BLaER1 (cell line): Measurements from ENCODE around the gene NETO1.

Source experiments
- H3K27ac ChIP-seq: shearing (Covaris generic); formaldehyde crosslinking; 2 replicates; pipeline ENCODE4 v1.8.1; 2022
- H3K27me3 ChIP-seq: shearing (Covaris generic); formaldehyde crosslinking; 2 replicates; pipeline ENCODE4 v1.8.1; 2022
- H3K36me3 ChIP-seq: shearing (Covaris generic); formaldehyde crosslinking; 2 replicates; pipeline ENCODE4 v1.8.1; 2022
- H3K4me1 ChIP-seq: shearing (Covaris generic); formaldehyde crosslinking; 2 replicates; pipeline ENCODE4 v1.8.1; 2022
- H3K4me2 ChIP-seq: shearing (Covaris generic); formaldehyde crosslinking; 2 replicates; pipeline ENCODE4 v1.8.1; 2022
- H3K4me3 ChIP-seq: shearing (Covaris generic); formaldehyde crosslinking; 2 replicates; pipeline ENCODE4 v1.8.1; 2022
- H3K9ac ChIP-seq: shearing (Covaris generic); formaldehyde crosslinking; 2 replicates; pipeline ENCODE4 v1.8.1; 2022
- H3K9me3 ChIP-seq: shearing (Covaris generic); formaldehyde crosslinking; 2 replicates; pipeline ENCODE4 v1.8.1; 2022
- H4K20me1 ChIP-seq: shearing (Covaris generic); formaldehyde crosslinking; 2 replicates; pipeline ENCODE4 v1.8.1; 2022
- Cebpa-rat ChIP-seq: shearing (Covaris generic); IDR thresholded peaks from 2 replicates; pipeline ENCODE4 v1.8.1; 2022

Gene NETO1

GRCh38 chr18:72692595-72692994 lies 175.2 kb downstream of the NETO1 start:
- no peaks in the 10 kb centered on the region for H3K27me3 ChIP-seq
- H3K27ac ChIP-seq: no peak overlapping the region
- no peaks in the 10 kb centered on the region for H4K20me1 ChIP-seq
- H3K9ac ChIP-seq: no peak overlapping the region
- H3K9me3 ChIP-seq: no peaks in the 10 kb centered on the region
- TF ChIP-seq Cebpa-rat: no peak
- no peak overlapping the region for H3K4me2 ChIP-seq
- H3K36me3 ChIP-seq: no peaks in the 10 kb centered on the region
- H3K4me1 ChIP-seq: no peaks in the 10 kb centered on the region
- no peak overlapping the region for H3K4me3 ChIP-seq
